NCI-H524 treated with DMSO at 0.1 percent for 48 hours (cell line): ENCODE results near the gene GCA.

Experiments
- DNase-seq: peaks from one replicate; lab custom pipeline; 2025; lab: John Stamatoyannopoulos, UW

The GCA gene

GRCh38 chr2:162343824-162344616, at the start of gene GCA:
TSS of gene GCA (plus strand) at chr2:162344132. CDS start at chr2:162344249, 117 bp downstream.
- peak; percentile 76 for DNase-seq

DNA sequence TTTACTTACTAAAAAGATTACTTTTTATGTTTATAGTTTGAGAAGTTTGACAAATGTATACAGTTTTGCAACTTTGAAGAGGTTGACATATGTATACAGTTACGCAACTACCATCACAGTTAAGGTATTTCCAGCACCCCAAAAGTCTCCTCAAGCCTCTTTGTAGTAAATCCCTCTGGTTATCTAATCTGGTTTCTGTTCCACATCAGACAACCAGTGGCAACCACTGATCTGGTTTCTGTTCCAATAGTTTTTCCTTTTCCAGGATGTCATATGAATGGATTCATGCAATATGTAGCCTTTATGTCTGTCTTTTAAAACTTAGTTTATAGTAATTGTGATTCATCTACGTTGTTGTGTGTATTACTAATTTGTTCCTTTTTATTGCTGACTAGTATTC, 48.9 kb upstream of the GCA start:
- no peak for DNase-seq

DNA sequence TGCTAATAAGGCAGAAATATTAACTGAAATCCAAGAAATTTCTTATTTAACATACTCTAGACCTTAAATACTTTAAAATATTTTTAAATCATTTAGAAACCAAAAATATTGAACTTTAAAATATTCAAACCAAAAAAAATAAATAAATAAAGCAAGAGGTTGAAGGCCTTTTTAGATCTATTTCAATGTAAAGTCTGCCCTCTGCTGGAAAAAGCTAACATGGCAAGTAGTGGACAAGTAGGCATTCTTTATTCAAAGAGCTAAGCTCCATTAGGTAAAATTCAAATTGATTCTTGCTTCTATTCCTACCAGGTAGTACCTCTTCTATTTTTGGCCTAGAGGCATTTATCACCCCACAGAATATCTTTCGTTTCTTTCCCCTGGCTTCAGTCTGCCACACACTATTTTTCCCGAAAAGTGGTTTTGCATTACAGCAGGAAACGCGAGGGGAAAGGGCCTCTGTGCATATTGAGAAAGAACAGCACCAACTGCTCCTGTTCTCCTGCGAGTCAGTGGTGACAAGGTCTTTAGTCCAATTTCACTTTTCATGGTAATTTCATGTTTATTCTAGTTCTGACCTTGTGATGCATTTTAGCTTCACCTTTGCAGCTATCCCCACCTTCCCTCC, 45.9 kb upstream of the GCA start:
- peak; percentile 5 for DNase-seq

DNA sequence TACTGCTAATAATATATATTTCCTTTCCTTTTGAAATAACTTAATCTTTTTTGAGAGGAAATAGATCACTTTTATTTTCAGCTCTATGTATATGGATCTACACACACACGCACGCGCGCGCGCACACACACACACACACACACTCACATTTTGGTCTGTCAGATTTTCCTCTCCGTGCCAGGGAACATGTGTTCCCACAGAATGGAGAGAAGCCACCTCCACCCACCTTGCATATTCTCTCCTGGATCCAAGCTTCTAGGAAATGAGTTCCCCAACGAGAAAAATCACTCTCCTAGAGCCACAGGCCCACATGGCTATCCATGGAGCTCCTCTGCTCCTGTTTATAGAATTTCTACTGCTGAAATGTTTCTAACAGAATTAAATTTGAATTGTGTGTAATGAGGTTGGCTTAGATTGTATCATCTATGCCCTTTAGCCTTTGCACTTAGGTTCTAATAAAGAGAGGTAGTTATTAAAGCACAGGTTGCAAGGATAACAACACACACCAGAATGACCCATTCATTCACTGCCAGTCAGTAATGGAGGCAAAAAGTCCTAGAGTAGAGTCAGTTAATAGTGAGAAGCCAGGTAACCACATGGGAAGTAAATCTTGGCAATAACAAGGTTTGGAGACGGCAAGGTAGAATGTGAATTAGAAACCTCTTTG, 45.1 kb upstream of the GCA start:
- DNase-seq, result no peak

DNA sequence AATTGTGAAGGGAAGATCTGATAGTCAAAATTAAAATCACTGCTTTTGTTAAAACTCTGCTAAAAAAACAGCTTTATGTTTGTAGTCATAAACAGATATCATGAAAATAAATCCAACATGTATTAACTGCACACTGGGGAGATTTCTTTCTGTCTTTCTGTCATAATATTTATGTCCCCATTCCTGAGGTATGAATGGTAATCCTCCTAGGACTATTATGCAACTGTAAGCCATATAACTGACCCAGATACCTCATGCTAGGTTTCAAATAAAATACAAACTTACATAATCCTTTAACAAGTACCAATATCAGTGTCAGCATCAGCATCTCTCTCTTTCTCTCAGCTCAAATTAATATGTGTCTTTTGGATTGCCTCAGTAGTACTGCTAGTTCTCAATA, 43.7 kb upstream of the GCA start:
- DNase-seq, result no peak

DNA sequence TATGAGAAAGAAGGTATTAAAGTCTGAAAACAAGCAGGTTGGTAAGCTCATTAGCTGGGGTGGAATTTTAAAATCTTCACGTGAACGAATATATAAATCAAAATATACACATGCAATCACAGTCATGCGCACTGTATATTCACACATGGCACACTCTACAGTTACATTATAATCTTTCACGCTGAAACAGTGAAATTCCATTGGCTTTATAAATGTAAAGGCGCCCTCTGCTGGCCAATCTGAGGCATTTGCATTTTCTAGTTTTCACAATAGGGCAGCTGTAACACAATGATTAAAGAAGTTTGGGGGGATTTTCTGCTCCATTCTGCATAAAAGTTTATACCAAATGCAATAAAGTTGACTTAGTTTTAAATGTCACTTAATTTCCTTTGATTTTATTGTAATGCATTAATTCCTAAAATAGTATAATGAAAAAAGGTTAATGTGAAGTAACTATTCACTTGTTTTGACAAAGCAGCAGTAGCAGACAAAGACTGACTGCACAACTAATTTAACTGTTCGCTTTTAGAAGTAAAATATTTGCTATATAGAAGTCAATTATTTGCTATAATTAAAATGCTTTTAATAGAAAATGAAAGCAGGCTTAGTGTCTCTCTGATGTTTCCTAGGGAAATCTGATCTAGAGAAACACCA, 42.7 kb upstream of the GCA start:
- DNase-seq, result peak; percentile 77

DNA sequence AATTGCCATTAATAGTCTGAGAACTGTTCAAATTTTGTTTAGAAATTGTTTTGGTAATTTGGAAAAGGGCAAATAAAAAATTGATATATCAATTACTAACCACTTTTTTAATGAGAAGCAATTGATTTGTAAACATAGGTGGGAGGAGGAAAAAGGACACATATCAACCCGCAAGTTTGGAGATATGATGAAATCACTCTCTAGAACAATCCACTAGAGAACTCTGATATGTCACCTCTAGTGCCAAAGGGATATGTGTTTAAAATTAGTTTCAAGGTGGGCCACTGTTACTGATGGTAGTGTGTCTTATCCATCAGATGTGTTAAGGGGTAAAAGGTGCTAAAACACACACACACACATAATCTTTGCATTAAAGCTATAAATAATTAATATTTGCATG, 42.1 kb upstream of the GCA start:
- DNase-seq, result no peak

- DNase-seq, result no peak
Observed at GRCh38 chr2:162305901-162306300, 38.0 kb upstream of the GCA start.

GRCh38 chr2:162308747-162309503, 35.0 kb upstream of the GCA start:
- DNase-seq, result no peak

GRCh38 chr2:162312853-162313252, 31.1 kb upstream of the GCA start:
- no peak for DNase-seq

GRCh38 chr2:162315938-162316337, 28.0 kb upstream of the GCA start:
- no peak for DNase-seq

DNA sequence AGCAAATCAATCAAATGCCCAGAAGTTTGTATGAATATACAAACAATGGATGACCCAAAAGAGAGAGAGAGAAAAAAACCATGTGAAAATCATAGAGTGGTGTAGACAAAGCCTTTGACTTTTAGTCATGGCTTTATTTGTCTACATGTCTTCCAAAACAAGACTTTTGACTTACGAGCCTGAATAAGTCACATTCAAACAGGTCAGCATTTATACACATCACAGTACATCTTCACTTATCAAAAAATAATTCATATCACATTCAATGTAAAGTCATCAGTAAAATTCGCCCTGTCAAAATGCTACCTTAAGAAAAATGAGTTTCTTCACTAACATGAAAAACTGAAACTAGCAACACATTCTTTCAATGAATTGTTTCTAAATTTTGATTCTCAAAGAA, 27.3 kb upstream of the GCA start:
- DNase-seq, result no peak

DNA sequence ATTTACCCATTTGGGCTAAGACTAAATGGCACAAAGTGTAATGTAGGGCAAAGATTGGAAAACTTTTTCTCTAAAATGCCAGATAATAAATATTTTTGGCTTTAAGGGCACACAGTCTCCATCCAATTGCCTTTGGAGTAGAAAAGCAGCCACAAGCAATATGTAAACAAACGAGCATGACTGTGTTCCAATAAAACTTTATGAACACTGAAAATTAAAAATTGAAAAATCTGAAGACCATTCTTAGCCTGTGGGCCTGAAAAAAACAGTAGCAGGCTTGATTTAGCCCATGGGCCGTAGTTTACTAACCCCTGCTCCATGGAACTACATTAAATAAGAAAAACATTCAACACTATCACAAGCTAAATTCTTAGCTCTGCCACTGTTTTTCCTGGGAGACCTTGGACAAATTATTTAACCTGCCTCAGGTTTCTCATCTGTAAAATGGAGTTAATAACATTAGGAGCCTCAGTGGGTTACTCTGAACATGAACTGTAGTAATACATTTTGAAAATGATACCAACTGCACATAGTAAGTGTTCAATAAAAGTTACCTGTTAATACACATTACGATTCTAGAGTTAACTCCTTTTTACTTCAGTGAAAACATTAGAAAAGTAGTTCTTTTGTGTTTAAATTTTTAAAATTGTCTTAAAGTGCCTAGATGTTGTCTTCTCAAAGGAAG, 26.7 kb upstream of the GCA start:
- no peak for DNase-seq

- DNase-seq, result no peak
Observed at GRCh38 chr2:162317861-162318327, 26.0 kb upstream of the GCA start.

DNA sequence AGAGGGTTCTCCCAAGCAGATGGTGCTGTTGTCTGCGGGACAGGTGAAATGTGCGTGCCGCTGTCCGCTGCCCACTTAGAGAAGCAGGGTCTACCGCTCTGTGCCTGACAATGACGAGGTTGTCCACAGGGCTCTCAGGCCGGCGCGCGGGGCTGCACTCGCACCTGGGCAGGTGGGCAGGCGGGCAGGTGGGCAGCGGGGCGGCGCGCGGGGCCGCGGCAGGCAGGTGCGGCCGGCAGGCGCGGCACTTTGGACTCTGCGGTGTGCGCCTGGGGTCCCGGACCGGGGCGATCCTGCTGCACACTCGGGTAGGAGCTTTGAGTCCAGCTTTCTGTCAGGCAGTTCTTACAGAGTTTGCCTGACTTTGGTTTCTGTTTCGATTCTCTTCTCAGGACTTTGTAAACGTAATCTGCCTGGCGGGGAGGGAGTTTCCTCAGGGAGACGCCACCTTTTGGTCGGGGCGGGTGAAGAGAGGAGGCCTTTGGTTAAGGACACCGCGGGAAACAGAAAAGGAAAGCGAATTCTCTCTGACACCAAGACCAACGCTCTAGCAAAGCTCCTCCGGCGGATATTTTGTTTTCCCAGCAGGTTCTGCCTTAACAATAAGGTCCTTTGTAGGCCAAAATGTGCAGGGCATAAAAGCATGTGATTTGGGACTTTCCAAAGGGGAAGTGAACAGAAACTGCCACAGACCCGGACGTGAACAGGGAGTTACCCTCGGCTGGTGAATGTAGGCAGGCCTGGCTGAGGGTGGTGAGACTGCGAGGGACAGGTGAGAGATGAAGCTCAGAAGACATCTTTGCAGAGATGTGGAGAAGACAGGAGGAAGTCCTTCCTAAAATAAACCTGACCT, 25.4 kb upstream of the GCA start, which contains the start of gene IFIH1:
IFIH1 (minus strand) TSS at position 357 of the 853 bp plus-strand sequence. CDS start 377 bp downstream, outside the sequence.
- no peak for DNase-seq

GRCh38 chr2:162320864-162321517, 22.9 kb upstream of the GCA start:
- no peak for DNase-seq

DNA sequence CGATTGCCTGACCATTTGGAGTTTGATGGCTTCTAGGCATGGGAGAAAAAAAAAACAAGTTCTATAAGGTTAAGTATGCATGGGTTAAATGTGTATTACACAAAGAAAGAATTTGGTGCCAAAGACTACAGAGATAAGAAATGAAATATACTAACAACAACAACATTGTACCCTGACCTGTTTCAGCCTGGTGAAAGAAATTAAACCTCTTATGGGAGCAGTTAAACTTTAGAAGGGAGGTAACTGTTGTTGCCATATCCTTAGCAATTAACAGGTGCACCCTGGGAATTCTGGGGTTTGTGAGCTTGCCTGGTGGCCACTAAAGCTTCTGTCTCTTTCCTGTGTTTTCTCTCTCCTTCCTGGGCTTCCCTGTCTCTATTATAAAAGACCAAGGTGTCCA, 19.0 kb upstream of the GCA start:
- DNase-seq, result no peak

- DNase-seq, result no peak
Observed at GRCh38 chr2:162327134-162327769, 16.7 kb upstream of the GCA start.

GRCh38 chr2:162327806-162328205, 16.1 kb upstream of the GCA start:
- no peak for DNase-seq
